ENCODE data around the gene MX1. TPM values are rescaled to one million over a fixed set of nuclear protein-coding genes. Genes with fewer than 3 reads are reported as not detected.
A peak's percentile ranks its signal among the peaks of the same experiment; 100 is the strongest.

The MX1 gene
- polyA plus RNA-seq, 3 donors, result 8.4 to 9.7 (median 8.9) TPM

DNA sequence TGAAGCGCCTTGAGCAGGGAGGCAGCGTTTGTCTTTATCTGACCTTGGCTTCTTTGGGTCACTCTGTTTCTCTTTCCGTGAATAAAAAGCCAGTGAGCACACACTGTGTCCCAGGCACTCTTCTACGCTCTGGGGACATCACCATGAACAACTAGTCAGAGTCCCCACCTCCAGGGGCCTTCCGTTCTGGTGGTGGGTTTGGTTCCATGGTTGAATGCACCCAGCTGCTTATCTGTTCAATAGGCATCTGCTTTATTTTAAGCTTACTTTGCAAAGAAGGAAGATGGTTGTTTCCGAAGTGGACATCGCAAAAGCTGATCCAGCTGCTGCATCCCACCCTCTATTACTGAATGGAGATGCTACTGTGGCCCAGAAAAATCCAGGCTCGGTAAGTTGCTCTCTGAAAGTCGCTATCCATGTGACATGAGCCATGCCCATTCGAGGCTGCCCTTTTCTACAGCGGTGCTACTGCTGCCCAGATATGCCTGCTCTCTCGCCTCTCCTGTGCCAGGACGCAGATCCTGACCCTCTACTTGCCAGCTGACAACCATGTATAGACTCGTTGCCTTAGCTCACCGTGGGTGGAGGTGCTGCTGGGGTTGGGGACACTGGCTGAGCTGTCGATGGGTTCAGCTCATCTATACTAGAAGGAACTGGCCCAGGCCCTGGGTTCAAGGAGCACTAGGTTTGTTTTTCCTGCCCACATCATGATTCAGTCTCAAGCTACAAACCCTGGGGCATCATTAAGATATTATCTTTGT, 5.9 kb downstream of the MX1 start:
- no peak for DNase-seq (ENCODE audit: low read depth in 3 of 3, low spot score in 2 of 3)

- DNase-seq (ENCODE audit: low read depth in 3 of 3, low spot score in 2 of 3), result no peak
Observed at GRCh38 chr21:41432562-41433460, 6.8 kb downstream of the MX1 start.

DNA sequence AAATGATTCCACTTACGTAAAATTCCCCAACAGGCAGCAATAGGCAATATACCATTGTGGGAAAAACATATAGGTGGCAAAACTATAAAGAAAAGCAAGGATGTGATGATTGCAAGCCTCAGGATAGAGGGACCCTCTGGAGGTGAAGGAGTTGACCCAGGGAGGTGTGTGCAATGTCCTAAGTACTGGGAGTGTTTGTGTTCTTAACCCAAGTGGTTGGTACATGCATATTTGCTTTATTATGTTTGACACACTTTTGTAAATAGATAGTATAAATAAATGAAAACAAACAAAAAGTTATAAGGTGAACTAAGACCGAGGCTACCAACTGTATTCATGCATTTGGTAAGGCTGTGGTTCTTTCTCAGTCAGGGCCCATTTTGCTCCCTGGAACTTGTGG, 7.5 kb downstream of the MX1 start:
- DNase-seq (ENCODE audit: low read depth in 3 of 3, low spot score in 2 of 3), result no peak

GRCh38 chr21:41435706-41436105, 9.7 kb downstream of the MX1 start:
- DNase-seq (ENCODE audit: low read depth in 3 of 3, low spot score in 2 of 3), result no peak

GRCh38 chr21:41437729-41438128, 11.7 kb downstream of the MX1 start:
- no peak for DNase-seq (ENCODE audit: low read depth in 3 of 3, low spot score in 2 of 3)

DNA sequence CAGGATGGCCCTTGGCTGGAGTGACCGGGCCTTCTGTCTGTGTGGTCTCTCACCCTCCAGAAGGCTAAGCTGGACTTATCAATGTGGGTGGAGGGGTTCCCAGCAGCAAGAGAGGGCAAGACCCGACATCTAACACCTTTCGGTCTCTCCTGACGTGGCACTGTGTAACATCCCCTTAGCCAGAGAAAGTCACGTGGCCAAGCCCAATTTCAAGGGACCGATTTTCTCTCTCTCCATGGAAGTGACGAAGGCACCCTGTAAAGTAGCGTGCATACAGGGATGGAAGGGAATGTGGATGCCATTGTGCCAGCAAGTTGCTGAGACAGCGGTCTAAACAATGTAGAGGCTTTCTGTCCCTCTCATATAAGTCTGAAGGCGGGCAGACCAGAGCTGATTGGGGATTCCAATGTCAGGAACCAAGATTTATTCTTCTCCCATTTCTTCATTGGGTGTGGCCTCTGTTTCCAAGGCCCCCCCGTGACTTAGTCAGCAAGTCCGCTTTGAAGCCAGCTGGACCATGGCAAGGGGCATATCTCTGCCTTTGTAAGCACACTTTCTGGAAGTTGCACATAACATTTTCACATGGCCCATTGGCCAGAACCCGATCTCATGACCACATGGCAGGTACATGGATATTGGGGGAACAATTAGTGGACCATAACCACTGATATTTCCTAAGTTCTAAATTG, 12.5 kb downstream of the MX1 start:
- DNase-seq (ENCODE audit: low read depth in 3 of 3, low spot score in 2 of 3), result no peak

GRCh38 chr21:41439248-41439647, 13.2 kb downstream of the MX1 start:
- DNase-seq (ENCODE audit: low read depth in 3 of 3, low spot score in 2 of 3), result no peak

DNA sequence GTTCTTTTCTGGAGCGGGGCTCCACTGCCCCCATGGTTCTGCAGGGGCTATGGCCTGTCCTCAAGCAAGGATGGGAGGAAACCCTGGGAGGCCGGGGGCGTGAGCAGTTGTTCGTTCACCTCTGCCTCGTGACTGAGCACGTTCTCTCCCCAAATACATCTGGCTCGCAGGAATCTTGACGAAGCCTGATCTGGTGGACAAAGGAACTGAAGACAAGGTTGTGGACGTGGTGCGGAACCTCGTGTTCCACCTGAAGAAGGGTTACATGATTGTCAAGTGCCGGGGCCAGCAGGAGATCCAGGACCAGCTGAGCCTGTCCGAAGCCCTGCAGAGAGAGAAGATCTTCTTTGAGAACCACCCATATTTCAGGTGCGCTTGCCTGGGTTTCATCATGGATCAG, 15.5 kb downstream of the MX1 start:
- DNase-seq (ENCODE audit: low read depth in 3 of 3, low spot score in 2 of 3), result no peak

DNA sequence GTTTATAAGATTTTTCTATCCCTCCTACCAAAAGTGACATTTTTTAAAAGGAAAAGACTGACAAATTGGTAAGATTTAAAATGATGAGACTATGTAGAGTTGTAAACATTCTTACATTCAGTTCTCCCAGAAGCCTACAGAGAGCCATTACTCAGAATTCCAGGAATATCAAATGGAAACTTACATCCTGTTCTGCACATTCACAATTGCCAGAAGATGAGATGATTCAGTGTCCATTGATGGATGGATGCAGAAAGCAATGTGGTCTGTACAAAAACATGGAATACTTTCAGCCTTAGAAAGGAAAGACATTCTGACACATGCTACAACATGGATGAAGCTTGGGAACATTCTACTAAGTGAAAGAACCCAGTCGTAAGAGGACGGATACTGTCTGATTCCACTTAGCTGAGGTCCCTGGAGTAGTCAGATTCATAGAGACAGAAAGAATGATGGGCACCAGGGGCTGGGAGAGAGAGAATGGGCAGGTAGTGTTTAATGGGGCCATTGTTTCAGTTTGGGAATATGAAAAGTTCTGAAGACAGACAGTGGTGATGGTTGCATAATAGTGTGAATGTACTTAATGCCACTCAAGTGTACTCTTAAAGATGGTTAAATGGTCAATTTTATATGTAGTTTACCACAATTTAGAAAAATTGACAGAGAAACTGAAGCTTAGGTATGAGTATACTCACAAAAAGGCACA, 16.6 kb downstream of the MX1 start:
- DNase-seq (ENCODE audit: low read depth in 3 of 3, low spot score in 2 of 3), result no peak

- DNase-seq (ENCODE audit: low read depth in 3 of 3, low spot score in 2 of 3), result no peak
Observed at GRCh38 chr21:41443562-41443961, 17.5 kb downstream of the MX1 start.

- DNase-seq (ENCODE audit: low read depth in 3 of 3, low spot score in 2 of 3), result no peak
Observed at GRCh38 chr21:41444703-41445464, 18.8 kb downstream of the MX1 start.

- DNase-seq (ENCODE audit: low read depth in 3 of 3, low spot score in 2 of 3), result peak in 1 of 3 donors; percentile 10
Observed at GRCh38 chr21:41445465-41445862, 19.4 kb downstream of the MX1 start.

DNA sequence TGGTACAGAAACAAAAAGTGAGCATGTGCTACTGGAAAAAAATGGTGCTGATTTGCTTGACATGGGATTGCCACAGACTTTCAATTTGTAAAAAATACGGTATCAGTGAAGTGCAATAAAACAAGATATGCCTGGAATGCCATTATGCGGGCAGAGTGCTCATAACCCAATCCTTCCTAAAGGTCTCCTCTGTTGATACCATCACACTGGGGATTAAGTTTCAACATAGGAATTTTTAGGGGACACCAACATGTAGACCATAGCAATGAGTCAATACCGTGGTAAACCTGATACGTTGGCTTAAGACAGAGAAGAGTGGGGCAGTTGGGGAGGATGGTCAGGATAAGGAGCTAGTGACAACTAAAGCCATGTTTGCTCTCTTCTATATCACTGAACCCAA, 20.5 kb downstream of the MX1 start:
- no peak for DNase-seq (ENCODE audit: low read depth in 3 of 3, low spot score in 2 of 3)

DNA sequence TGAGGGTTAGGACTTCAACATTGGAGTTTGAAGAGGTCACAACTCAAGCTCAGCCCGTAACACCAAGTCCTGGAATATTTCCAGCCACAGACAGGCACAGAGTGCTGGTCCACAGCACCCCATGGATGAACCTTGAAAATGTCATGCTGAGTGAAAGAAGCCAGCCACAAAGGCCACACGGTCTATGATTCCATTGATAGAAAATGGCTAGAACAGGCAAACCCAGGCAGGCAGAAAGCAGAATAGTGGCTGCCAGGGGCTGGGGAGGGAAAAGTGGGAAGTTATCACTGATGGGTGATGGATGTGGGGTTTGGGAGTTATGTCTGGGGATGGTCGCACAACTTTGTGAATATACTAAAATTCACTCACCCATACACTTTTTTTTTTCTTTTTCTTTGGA, 21.3 kb downstream of the MX1 start:
- no peak for DNase-seq (ENCODE audit: low read depth in 3 of 3, low spot score in 2 of 3)

- DNase-seq (ENCODE audit: low read depth in 3 of 3, low spot score in 2 of 3), result no peak
Observed at GRCh38 chr21:41449613-41450012, 23.6 kb downstream of the MX1 start.

- DNase-seq (ENCODE audit: low read depth in 3 of 3, low spot score in 2 of 3), result no peak
Observed at GRCh38 chr21:41451753-41452676, 26.0 kb downstream of the MX1 start.

DNA sequence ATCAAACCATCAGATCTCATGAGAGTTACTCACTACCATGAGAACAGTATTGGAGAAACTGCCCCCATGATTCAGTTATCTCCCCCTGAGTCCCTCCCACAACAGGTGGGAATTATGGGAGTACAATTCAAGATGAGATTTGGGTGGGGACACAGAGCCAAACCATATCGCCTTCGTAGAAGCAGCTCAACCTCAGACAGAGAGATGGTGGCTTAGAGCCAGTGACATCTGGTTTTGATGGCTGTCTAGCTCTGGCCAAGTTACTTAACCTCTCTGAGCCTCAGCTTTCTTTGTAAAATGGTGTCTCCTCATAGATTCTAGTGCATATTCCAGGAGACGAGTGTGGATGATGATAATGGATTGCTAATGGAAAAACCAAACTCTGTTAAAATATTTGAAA, 27.2 kb downstream of the MX1 start:
- DNase-seq (ENCODE audit: low read depth in 3 of 3, low spot score in 2 of 3), result no peak

- no peak for DNase-seq (ENCODE audit: low read depth in 3 of 3, low spot score in 2 of 3)
Observed at GRCh38 chr21:41453761-41454160, 27.7 kb downstream of the MX1 start.

DNA sequence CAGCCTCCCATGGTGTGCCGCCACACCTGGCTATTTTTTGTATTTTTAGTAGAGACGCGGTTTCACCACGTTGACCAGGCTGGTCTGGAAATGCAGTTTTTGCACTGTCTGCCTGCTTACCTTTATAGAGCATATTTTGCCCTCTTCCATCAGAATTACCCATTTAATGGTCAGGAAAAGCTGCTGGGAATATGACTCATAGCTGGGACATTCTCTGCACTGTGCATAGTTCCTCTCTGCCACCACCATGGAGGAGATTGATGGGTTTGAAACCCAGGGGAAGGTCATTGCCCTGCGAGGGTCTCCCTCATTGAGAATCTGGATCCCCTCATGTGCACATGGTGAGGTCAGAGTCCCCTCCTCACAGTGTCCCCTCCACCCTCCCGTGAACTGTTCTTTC, 32.1 kb downstream of the MX1 start:
- no peak for DNase-seq (ENCODE audit: low read depth in 3 of 3, low spot score in 2 of 3)

All from right renal cortex interstitium (tissue), 3 donors.